Keratinocyte (primary cell): ENCODE data around the gene EYA4.

Source experiments
- CTCF ChIP-seq, 3 experiments: IDR thresholded peaks in 1 of 3; conservative IDR thresholded peaks in 1 of 3; optimal IDR thresholded peaks in 1 of 3; 2 replicates in 2 of 3; 3 replicates in 1 of 3; pipeline versions ENCODE3 to v1.5.1; 2011; ENCODE audit warnings: low read length in 3 of 3, mild to moderate bottlenecking in 3 of 3, moderate library complexity in 2 of 3, control low read depth in 1 of 3, inconsistent platforms in 1 of 3; ENCODE audit not compliant: insufficient read depth in 2 of 3; ENCODE audit errors: extremely low read depth in 1 of 3
- EZH2 ChIP-seq: IDR thresholded peaks from one replicate; pipeline ENCODE4 v1.6.1; 2012; ENCODE audit warnings: inconsistent platforms, mild to moderate bottlenecking, low read length, moderate library complexity

- no peak for TF ChIP-seq CTCF (optimal IDR thresholded peaks at IDR 0.05 in 1 of 3, IDR thresholded peaks at IDR 0.05 in 1 of 3, conservative IDR thresholded peaks at IDR 0.05 in 1 of 3; ENCODE audit: extremely low read depth in 1 of 3, insufficient read depth in 2 of 3, low read length in 3 of 3)
- TF ChIP-seq EZH2 = no peak
These were observed 26.9 kb upstream of the EYA4 start for GRCh38 chr6:133214267-133214666.
